GM12874 (cell line): ENCODE measurements around the gene CFAP57.

Experiments
- CTCF ChIP-seq: IDR thresholded peaks from 2 replicates; pipeline ENCODE4 v1.5.1; 2011; ENCODE audit warnings: low read depth, mild to moderate bottlenecking, control low read depth, low read length, moderate library complexity; ENCODE audit not compliant: insufficient read depth

Gene CFAP57

GRCh38 chr1:43152866-43153265, 19.3 kb upstream of the CFAP57 start:
- no peak for TF ChIP-seq CTCF

- TF ChIP-seq CTCF, result no peak
Observed at GRCh38 chr1:43153443-43153842, 18.7 kb upstream of the CFAP57 start.

- TF ChIP-seq CTCF, result no peak
Observed at GRCh38 chr1:43156026-43156425, 16.1 kb upstream of the CFAP57 start.

- no peak for TF ChIP-seq CTCF
Observed at GRCh38 chr1:43165162-43165561, 7.0 kb upstream of the CFAP57 start.

GRCh38 chr1:43165765-43166164, 6.4 kb upstream of the CFAP57 start:
- TF ChIP-seq CTCF, result no peak

GRCh38 chr1:43171312-43171875, 736 bp upstream of the CFAP57 start:
- no peak for TF ChIP-seq CTCF

GRCh38 chr1:43172527-43172972, 420 bp downstream of the CFAP57 start:
- no peak for TF ChIP-seq CTCF
